GM23248 (cell line): ENCODE results near the gene AMOT.

Experiments
- EZH2 ChIP-seq: fragments of 200-600 bp; sonication (generic); IDR thresholded peaks from 2 replicates; pipeline ENCODE4 v1.6.1; 2018; ENCODE audit warnings: antibody characterized with exemption, mild to moderate bottlenecking; ENCODE audit not compliant: insufficient read depth, poor library complexity, severe bottlenecking
- EZH2phosphoT487 ChIP-seq: fragments of 200-600 bp; sonication (generic); IDR thresholded peaks from 2 replicates; pipeline ENCODE4 v1.6.1; 2018; ENCODE audit warnings: antibody characterized with exemption, moderate library complexity, mild to moderate bottlenecking, low read depth; ENCODE audit not compliant: insufficient read depth

DNA sequence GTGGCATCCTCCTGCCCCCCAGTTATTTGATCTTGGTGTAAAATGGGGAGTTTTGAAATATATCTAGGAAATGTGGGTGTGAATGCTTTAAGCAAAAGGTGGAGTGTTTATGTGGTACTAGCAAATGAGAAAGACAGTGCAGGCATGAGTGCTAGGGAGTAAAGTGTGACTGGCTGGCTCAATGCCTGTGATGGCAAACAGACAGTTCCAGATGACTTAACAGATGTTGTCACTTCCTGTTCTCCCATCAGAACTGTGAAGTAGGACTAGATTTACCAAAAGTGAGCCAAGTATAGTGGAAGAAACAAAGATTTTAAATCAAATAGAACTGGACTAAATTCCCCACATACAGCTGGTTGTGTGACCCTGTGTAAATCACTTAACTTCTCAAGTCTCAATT, 8.4 kb upstream of the AMOT start:
- TF ChIP-seq EZH2 (no peak), EZH2phosphoT487 (no peak)
